ENCODE data around the gene COL23A1. TPM values are rescaled to one million over a fixed set of nuclear protein-coding genes. Genes with fewer than 3 reads are reported as not detected.
"Not testable (repeated sequence)": the region's sequence is repeated elsewhere in the genome, so short reads cannot be mapped to it uniquely, and the experiment has no call there.

COL23A1 gene
- total RNA-seq, 1 donor from 2014 or later, result 0.13 TPM

DNA sequence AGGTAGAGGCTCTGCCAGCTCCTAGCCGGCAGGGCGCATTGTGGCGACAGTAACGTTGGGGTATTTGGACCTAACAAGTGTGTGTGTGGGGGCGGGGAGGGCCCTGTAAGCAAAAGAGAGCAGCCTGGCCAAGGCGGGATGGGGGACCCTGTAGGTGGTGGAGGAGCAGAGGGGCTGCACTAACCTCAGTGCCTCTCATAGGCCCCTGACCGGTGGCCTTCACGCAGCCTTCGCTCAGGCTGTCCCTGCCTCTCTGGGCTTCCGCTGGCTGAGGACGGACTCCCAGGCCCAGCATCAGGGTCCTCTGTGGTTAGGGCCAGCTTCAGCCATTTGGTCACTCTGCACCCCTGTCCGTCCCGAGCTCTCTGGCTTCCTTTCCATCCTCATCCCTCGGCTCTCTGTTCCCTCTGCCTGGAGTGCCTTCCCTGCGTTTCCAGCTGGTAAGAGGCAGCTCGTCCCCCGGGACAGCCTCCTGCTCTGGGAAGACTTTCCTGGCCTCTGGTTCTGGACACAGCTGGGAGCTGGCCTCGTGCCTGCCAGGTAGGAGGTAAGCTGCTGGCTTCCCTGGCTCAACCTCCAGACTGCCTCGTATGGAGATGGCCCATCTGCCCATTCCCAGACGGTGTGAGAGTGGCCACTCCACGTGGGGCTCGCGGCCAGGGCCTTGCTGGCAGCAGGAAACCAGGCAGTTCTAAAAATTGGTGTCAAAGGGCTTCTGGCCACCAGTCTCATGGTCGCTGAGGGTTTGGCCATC, 318.3 kb downstream of the COL23A1 start:
- no peak for DNase-seq (ENCODE audit: low read depth in 2 of 2)

DNA sequence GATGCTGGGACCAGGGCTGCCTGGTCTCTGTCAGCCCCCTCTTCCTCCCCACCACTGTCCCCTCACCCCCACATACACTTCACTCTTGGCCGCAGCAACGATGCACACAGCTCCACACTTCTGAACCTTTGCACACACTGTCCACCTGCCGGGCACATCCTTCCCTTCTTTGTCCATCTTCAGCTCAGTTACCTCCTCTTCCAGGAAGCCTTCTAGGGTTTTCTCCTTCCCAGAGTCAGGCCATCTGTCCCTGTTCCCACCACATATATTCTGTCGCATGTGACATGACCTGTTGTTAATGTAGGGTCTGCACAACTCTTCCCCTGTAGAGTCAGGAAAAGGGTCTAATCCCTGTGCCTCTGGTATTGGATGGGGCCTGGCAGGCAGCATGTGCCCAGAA, 319.0 kb downstream of the COL23A1 start:
- DNase-seq (ENCODE audit: low read depth in 2 of 2), result no peak

DNA sequence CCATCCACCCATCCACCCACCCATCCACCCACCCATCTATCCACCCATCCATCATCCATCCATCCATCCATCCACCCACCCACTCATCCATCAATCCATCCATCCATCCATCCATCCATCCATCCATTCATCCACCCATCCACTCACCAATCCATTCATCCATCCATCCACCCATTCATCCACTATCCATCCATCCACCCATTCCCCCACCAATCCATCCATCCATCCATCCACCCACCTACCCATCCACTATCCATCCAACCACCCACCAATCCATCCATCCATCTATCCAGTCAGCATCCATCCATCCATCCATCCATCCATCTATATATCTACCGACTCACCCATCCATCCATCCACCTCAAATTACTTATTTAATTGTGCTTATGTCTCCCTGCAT, 320.7 kb downstream of the COL23A1 start:
- no peak for DNase-seq (ENCODE audit: low read depth in 2 of 2)

DNA sequence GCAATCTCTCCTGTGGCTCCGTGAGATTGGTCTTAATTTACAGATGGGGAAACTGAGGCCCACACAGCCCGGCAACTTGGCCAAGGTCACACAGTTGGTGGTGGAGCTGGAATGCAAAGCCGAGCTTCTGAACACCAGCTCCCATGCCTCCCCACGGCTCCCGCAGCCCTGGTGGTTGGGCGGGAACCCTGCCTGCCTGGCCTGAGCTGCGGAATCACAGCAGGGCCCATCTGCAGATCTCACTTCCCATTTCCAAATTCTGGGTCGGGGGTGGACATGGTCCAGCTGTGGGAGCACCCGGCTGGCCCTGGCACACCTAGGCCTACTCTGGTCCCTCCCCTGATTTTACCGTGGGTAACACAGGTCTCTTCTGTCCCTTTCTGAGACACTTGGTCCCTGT, 322.3 kb downstream of the COL23A1 start:
- DNase-seq (ENCODE audit: low read depth in 2 of 2), result no peak

DNA sequence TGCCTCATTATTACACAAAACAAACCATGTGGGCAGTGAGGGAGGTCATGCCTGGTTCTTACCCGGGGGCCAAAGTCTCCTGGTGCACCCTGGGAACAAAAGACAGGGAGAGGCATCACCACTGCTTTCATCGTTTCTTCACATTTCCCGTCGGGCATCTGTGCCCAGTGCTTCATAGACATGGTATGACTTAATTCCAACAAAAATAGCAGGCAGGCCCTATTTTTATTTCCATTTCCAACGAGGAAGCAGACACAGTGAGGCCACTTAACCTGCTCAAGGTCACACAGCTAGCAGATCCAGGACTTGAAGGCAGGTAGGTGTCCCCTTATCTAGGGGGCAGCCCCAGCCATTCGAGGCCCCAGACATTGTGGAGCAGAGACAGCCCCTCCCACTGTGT, 322.9 kb downstream of the COL23A1 start:
- no peak for DNase-seq (ENCODE audit: low read depth in 2 of 2)

DNA sequence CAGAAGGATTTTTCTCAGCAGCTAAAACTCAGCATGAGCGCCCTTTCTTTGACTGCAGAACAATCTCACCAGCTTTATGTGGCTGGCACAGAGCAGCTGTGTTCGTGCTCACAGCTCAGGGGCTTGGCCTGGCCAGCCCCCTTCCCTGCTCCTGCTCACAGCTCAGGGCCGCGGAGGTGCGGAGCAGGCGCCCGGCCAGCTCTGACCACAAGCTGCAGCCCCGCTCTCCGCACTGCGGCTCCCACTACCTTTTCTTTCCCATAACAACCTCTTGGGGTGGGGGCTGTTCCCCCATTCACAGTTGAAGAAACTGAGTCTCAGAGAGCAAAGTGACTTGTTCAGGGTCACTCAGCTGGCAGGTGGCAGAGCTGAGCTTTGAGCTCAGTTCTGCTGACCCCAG, 323.6 kb downstream of the COL23A1 start:
- no peak for DNase-seq (ENCODE audit: low read depth in 2 of 2)

DNA sequence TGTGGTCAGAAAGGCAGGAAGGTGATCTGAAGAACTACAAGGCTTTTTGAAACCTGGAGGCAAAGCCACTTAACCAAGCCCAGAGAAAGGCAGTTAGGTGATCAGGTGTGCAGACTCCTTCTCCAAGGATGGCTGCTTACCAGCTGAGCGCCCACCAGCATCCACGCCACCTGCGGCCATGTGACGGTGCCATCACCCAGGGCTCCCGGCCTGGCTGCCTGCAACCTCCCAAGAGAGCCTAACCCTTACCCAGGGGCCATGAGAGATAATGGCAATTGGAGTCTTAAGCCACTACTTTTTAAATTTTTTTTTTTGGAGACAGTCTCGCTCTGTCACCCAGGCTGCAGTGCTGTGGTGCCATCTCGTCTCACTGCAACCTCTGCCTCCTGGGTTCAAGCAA, 324.4 kb downstream of the COL23A1 start:
- DNase-seq (ENCODE audit: low read depth in 2 of 2), result no peak

DNA sequence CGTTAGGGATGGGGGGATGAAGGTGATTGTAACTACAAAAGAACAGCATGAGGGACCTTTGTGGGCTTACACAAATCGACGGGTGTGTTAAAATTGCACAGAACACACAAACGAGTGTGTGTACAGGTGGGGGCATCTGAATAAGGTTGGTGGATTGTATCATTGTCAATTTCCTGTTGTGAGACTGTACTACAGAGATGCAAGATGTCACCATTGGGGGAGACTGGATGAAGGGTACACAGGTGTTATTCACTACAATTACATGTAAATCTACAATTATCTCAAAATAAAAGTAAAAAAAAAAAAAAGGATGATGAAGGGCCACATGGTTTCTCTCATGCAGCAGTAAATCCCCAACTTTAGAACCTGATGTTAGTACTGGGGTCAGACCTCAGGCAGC, 326.1 kb downstream of the COL23A1 start:
- no peak for DNase-seq (ENCODE audit: low read depth in 2 of 2)

DNA sequence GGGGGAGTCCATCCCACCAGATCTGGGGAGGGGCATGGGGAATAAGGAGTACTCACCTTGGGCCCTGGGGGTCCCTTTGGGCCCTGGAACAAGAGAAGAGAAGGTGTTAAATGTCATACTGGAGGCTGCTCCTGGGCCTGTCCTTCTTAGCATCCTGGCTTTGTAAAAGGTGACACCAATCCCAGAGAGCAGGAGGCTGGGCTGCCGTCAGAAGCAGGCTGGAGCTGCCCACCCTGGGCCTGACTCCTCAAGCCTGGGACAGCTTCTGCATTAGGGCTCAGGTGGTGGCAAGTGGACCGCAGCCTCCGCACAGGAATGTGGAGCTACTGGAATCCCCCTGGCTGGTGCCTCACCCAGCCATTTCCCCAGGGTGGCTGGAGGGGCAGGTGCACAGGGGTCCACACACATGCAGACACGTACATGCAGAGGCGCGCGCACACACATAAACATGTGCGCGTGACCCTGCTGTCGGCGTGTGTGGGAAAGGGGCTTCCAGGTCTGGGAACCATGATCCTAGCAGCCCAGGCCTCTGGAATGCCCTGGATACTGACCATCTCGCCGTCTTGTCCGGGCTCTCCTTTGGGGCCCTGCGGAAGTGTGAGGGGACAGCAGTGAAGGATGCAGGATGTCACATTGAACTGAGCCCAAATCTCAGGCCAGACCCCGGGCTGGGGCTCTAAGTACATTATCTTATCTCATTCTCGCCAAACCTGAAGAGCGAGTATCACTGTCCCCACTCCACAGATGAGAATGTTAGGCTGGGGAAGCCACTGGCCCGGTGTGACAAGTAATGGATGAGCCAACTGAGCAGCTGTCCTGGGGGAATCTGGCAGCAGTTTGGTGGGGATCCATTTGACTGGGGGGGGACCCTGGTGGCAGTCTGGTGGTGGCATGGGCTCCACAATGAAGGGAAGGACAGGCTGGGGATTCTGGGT, 328.3 kb downstream of the COL23A1 start:
- DNase-seq (ENCODE audit: low read depth in 2 of 2), result no peak

DNA sequence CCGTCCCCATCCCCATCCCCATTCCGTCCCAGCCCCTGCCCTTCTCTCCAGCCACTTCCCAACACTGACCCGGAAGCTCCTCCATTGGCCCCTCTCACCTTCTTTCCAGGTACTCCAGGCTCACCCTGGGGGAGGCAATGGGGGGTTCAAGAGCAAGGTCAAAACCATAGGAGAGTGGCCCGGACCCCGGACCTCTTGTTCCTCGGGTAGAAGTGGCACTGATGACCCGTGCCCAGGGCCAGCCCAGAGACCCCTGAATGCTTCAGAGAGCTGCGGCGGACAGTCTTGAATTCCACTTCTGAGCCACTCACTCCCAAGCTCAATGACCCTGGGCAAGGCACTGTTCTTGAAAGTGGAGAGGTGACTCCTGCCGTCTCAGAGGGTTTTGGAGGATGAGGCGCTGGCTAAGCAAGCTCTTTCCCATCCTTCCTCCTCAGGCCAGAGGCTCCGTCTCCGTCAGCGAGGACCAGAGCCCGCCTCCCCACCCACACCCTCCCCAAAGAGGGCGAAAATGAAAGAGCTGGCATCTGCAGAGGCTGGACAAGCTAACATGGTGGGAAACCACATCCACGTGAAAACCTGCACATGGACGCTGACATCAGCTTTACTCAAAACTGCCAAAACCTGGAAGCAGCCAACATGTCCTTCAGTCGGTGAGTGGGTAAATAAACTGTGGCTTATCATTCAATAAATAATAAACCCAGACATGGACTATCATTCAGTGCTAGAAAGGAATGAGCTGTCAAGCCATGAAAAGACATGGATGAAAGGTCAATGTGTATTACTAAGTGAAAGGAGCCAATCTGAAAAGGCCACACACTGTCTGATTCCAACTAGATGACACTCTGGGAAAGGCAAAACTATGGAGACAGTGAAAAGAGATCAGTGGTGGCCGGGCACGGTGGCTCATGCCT, 330.3 kb downstream of the COL23A1 start:
- no peak for DNase-seq (ENCODE audit: low read depth in 2 of 2)

DNA sequence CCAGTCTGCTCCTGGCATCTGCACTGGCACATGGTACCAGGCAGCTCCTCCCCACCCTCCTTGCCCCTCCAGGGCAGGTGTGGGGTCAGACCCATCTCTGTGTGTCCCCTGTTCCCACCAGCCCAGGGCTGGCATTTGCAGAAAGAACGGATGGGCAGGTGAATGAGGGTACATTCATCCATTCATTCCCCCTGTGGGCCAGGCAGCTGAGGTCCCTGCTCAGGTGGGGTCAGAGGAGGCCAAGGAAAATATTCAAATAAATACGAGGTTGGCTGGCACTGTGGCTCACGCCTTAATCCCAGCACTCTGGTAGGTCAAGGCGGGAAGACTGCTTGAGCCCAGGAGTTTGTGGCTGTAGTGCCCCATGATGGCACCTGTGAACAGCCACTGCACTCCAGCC, 332.5 kb downstream of the COL23A1 start:
- DNase-seq (ENCODE audit: low read depth in 2 of 2), result no peak

DNA sequence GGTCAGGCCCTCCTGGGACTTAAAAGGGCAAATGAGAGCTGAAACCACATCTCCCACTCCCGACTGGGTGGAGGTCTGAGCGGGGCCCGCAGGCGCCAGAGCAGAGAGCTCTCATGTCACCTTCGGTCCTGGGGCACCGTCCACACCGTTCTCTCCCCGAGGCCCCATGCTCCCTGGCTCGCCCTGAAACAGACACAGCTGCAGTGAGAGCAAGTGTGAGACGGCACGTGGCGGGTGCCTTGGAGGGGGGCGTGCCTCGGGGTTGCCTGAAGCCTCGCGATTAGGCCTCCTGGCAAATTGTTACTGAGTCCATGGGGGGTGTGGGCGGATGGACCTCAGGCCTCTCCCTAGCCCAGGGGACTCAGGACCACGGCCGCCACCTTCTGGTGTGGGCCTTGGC, 333.4 kb downstream of the COL23A1 start:
- DNase-seq (ENCODE audit: low read depth in 2 of 2), result no peak

DNA sequence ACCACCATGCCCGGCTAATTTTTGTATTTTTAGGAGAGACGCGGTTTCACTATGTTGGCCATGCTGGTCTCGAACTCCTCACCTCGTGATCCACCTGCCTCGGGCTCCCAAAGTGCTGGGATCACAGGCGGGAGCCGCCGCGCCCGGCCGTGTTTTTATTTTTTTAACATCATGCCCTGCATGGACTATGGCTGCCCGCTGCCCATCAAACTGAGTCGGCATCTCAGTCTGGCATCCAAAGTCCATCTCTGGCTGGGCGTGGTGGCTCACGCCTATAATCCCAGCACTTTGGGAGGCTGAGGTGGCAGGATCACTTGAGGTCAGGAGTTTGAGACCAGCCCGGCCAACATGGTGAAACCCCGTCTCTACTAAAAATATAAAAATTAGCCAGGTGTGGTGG, 336.6 kb downstream of the COL23A1 start:
- not testable (repeated sequence) for DNase-seq (ENCODE audit: low read depth in 2 of 2)

DNA sequence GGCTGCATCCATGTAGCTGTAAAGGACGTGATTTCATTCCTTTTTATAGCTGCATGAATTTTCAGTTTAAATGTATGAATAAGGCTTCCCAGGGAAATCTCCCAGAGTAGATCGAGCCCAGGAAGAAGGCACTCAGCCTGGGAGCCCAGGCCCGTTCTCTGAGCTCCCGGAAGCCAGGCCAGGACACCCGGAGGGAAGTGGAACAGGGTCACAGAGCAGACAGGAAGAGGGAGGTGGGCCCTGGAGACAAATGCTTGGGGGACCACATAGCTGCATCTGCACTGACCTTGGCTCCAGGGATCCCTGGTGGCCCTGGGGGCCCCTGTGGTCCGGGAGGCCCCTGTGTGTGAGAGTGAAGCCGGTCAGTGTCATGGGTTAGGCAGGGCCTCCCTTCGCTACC, 337.9 kb downstream of the COL23A1 start:
- DNase-seq (ENCODE audit: low read depth in 2 of 2), result no peak

DNA sequence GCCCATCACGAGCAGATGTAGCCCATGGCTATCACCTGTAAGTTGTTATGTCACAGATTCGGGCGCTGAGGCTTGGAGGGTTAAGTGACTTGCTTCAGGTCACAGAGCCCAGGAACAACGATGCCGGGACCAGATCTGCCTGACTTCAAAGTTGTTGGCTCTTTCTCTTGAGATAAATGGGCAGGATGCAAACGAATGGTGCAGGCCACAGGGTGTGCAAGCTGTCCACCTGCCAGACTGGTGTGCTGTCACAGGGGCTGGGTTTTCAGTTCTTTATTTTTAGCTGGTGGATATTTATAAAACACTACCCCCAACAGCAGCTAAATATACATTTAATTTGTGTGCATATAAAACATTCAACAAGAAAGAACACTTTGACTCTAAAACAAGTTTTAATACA, 339.9 kb downstream of the COL23A1 start:
- no peak for DNase-seq (ENCODE audit: low read depth in 2 of 2)

DNA sequence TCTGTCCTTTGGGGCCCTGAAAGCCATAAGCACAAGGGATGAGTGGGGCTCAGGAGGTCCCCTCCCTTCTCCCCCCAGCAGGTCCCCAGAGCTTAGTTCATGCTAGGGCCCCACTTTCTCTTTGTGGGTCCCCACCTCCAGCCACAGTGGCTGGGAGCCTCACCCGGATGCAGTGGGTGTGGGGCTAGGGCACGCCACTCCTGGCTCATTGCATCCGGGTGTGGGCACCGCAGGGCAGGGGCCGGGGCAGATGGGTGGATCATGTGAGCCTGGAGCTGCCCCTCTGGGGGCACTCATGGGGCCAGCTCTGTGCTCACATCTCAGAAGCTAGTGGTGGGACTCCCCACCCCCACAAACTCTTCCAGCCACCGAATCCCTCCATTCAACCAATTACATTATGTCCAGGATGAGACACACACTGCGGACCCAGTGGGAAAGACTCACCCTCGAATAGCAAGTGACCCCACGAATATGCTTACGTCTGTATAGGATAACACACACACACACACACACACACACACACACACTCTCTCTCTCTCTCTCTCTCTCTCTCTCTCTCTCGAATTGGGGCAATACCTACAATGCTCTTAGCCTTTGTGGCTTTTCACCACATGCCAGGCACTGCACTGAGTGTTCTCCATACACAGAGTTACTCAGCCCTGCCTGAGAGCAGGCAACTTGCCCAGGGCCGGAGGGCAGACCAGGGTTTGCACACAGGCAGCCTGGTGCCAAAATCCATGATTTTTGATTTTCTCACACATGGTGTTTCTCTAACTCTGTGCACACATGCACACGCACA, 340.8 kb downstream of the COL23A1 start:
- no peak for DNase-seq (ENCODE audit: low read depth in 2 of 2)

DNA sequence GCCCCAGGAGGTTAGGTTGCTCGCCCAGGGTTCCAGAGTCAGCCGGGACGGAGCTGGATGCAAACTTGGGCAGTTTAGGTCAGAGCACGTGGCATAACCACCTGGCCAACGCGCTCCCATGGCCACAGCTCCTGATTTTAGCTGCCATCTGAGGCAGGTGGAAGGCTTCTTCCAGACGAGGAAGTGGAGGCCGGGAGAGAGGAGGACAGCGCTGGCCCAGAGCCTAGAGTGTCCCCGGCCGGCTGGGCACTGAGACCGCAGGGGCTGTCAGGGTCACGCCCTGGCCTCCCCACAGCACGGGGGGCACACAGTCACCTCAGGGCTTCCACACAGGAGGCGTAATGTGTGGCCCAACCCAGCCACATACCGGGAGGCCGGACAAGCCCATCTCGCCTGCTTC, 341.4 kb downstream of the COL23A1 start:
- DNase-seq (ENCODE audit: low read depth in 2 of 2), result no peak

DNA sequence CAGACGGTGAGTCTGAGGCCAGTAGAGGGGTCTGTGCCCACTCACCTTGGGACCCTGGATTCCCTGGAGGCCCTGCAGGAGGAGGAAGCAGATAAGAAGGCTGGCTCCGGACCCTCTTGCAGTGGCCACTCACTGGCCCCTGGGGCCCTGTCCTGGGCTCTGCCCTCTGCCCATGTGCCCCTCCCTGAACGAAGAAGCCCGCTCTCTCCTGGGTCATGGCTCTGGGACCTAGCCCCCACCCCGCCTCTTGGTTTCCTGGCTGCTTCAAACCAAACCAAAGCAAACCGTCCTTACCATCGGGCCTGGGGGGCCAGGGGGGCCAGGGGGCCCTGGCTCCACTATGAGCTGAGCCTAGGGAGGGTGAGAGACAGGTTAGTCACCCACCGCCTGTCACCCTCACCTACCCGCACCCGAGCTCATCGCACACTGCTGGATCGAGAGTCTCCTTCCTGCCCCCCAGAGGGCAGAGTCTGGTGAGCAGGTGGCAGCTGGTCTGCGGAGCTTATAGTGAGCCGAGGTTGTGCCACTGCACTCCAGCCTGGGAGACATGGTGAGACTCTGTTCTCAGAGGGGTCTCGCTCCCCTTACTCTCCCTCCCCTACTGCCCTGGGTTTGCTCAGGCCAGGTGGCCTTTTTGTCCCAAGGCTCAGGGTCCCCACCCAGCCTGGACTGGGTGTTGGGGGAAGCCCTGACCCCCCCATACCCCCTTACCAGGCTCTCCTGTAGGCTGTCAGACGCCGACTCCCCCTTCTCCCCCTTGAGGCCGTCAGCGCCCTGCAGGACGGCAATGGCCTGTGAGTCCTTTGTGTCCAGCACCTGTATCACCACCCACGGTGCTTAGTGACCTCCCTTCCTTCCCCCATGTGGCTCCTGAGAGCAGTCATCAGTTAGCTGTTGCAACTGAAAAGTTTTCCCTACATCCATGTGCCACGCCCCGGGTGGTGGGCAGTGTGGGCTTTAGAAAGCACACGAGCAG, 342.4 kb downstream of the COL23A1 start:
- DNase-seq (ENCODE audit: low read depth in 2 of 2), result no peak

DNA sequence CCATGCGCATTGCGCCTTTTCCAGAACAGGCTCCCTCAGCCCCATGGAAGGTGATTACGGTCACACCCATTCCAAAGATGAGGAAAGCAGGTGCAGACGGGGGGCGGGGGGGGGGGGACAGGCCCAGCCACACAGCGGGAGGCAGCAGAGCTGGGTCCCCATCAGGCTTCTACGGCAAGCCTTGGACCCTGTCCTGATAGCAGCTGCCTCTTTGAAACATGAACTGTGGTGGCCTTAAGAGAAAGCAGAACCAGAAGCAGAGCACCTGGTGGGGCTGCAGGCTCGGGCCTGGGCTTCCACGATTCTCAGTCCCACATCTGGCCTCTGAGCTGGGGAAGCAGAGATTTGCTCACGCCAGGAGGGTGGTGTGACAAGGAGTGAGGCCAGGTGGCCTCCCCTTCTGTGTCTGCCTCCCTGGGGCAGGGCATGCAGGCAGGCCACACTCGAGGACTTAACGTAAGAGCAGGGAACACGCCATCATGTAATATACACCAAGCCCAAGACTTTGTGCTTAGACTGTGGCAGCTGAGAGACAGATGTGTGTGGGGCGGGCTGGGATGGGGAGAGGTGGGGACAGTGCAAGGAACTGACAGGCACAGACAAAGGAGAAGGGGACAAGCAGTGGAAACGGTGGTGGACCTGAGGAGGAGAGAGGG, 343.4 kb downstream of the COL23A1 start:
- DNase-seq (ENCODE audit: low read depth in 2 of 2), result no peak

Measured in dermis microvascular lymphatic vessel endothelial cell (primary cell).